ENCODE data around the gene HOXB1. TPM values are rescaled to one million over a fixed set of nuclear protein-coding genes. Genes with fewer than 3 reads are reported as not detected.
"Not testable (repeated sequence)": the region's sequence is repeated elsewhere in the genome, so short reads cannot be mapped to it uniquely, and the experiment has no call there.

Gene HOXB1
- total and polyA plus RNA-seq, 2 experiments from 2014 or later: not detected

DNA sequence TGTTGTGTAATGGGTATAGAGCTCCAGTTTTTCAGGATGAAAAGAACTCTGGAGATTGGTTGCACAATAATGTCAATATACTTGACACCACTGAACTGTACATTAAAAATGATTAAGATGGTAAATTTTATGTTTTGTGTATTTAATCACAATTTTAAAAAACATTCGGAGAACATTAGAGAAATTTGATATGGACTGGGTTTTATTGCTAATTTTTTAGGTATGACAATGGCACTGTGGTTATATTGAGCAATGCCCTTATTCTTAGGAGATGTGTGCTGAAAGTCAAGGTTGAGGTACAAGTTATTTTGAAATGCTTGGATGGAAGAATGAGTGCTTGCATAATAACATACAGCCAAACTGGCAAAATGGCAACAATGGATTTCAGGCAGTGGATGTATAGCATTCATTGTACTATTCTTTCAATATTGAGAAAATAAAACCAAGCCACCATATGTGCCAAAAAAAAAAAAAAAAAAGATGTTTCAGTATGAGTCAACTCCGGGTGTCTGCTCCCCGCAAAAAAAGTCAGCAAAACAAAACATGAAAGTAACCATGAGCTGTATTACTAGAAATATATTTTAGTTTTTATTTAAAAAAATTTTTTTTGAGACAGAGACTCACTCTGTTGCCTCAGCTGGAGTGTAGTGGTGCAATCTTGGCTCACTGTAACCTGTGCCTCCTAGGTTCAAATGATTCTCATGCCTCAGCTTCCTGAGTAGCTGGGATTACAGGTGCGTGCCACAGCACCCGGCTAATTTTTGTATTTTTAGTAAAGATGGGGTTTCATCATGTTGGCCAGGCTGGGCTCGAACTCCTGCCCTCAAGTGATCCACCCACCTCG is 19.8 kb downstream of the HOXB1 start:
- peak overlapping the region; percentile 42 for H3K4me2 ChIP-seq (ENCODE audit: unreplicated experiment)
- WGBS, 2 experiments (ENCODE audit: low coverage in 1 of 2, low lambda C conversion rate in 2 of 2, missing lambda C conversion rate in 2 of 2): 58 to 62% methylated on average over 7 of the region's 7 CpGs
- H3K79me2 ChIP-seq (ENCODE audit: insufficient read depth): no peaks in the 10 kb centered on the region
- no peak overlapping the region for H2AFZ ChIP-seq
- H3K9me3 ChIP-seq (ENCODE audit: low read depth): no peaks in the 10 kb centered on the region
- peaks cover 13% of the 10 kb centered on the region for H3K27me3 ChIP-seq (replicated peaks; ENCODE audit: insufficient read depth)
- TF ChIP-seq EZH2phosphoT487 (IDR thresholded peaks at IDR 0.05; ENCODE audit: insufficient read depth, low read depth) (no peak), EZH2 (IDR thresholded peaks at IDR 0.05; ENCODE audit: insufficient read depth, poor library complexity, severe bottlenecking) (no peak)
- H3K9ac ChIP-seq: no peak overlapping the region
- in situ Hi-C loops (cut with MboI): no loop called here
- H3K36me3 ChIP-seq (ENCODE audit: low read depth): no peaks in the 10 kb centered on the region
- H3F3A ChIP-seq (ENCODE audit: insufficient read depth): peaks cover 17% of the 10 kb centered on the region
- peak overlapping the region; percentile 30 for H3K27ac ChIP-seq
- peak; percentile 80 for DNase-seq
- no peaks in the 10 kb centered on the region for H4K20me1 ChIP-seq (ENCODE audit: insufficient read depth)
- H3K4me3 ChIP-seq: no peak overlapping the region
- H3K9me2 ChIP-seq (ENCODE audit: insufficient read depth): no peaks in the 10 kb centered on the region
- H3K4me1 ChIP-seq (ENCODE audit: insufficient read depth): peaks cover 18% of the 10 kb centered on the region

DNA sequence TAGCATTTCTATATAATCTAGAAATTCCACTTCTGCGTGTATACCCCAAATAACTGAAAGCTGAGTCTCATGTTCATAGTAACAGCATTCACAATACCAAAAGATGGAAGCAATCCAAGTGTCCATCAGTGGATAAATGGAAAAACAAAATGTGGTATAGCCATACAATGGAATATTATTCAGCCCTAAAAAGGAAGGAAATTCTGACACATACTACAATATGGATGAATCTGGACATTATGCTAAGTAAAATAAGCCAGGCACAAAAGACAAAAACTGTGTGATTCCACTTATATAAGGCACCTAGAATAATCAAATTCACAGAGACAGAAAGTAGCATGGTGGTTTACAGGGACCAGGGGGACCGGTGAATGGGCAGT is 20.4 kb downstream of the HOXB1 start:
- Histone ChIP-seq H4K20me1 (ENCODE audit: insufficient read depth) (no peaks in the 10 kb centered on the region), H3K4me2 (ENCODE audit: unreplicated experiment) (peak overlapping the region; percentile 1), H3K27ac (peak overlapping the region; percentile 30; the same call in 1 of the 2 replicates), H3K9me3 (ENCODE audit: low read depth) (no peaks in the 10 kb centered on the region), H2AFZ (no peak overlapping the region), H3K4me1 (ENCODE audit: insufficient read depth) (peaks cover 24% of the 10 kb centered on the region), H3K9me2 (ENCODE audit: insufficient read depth) (no peaks in the 10 kb centered on the region), H3K9ac (no peak overlapping the region), H3K36me3 (ENCODE audit: low read depth) (no peaks in the 10 kb centered on the region), H3K79me2 (ENCODE audit: insufficient read depth) (no peaks in the 10 kb centered on the region), H3K27me3 (replicated peaks; ENCODE audit: insufficient read depth) (peaks cover 9% of the 10 kb centered on the region), H3F3A (ENCODE audit: insufficient read depth) (peaks cover 20% of the 10 kb centered on the region), H3K4me3 (no peak overlapping the region)
- in situ Hi-C loops (cut with MboI): no loop called here
- no peak for DNase-seq
- TF ChIP-seq EZH2 (IDR thresholded peaks at IDR 0.05; ENCODE audit: insufficient read depth, poor library complexity, severe bottlenecking) (no peak), EZH2phosphoT487 (IDR thresholded peaks at IDR 0.05; ENCODE audit: insufficient read depth, low read depth) (no peak)
- WGBS, 2 experiments (ENCODE audit: low coverage in 1 of 2, low lambda C conversion rate in 2 of 2, missing lambda C conversion rate in 2 of 2): 92 to 95% methylated on average over 2 of the region's 2 CpGs

GRCh38 chr17:48509708-48510107 is 21.1 kb downstream of the HOXB1 start:
- Histone ChIP-seq H3K4me1 (ENCODE audit: insufficient read depth) (peaks cover 25% of the 10 kb centered on the region), H3F3A (ENCODE audit: insufficient read depth) (peaks cover 21% of the 10 kb centered on the region)
- H3K9me2 ChIP-seq (ENCODE audit: insufficient read depth); H3K27me3 ChIP-seq (replicated peaks; ENCODE audit: insufficient read depth); H3K27ac ChIP-seq; H3K36me3 ChIP-seq (ENCODE audit: low read depth); H3K4me3 ChIP-seq; DNase-seq; H2AFZ ChIP-seq; H4K20me1 ChIP-seq (ENCODE audit: insufficient read depth); H3K9me3 ChIP-seq (ENCODE audit: low read depth); H3K4me2 ChIP-seq (ENCODE audit: unreplicated experiment); in situ Hi-C loops (cut with MboI); H3K9ac ChIP-seq; H3K79me2 ChIP-seq (ENCODE audit: insufficient read depth): not testable (repeated sequence)
- 97% methylated on average over 7 of the region's 7 CpGs for WGBS, 2 experiments (ENCODE audit: low coverage in 1 of 2, low lambda C conversion rate in 2 of 2, missing lambda C conversion rate in 2 of 2)

- Histone ChIP-seq H3K9me3 (ENCODE audit: low read depth) (no peaks in the 10 kb centered on the region), H3K4me1 (ENCODE audit: insufficient read depth) (peaks cover 16% of the 10 kb centered on the region), H3K9ac (no peak overlapping the region), H3K79me2 (ENCODE audit: insufficient read depth) (no peaks in the 10 kb centered on the region), H3K27ac (peak overlapping the region; percentile 42; the same call in 1 of the 2 replicates), H3K27me3 (replicated peaks; ENCODE audit: insufficient read depth) (no peaks in the 10 kb centered on the region), H2AFZ (no peak overlapping the region), H3K36me3 (ENCODE audit: low read depth) (no peaks in the 10 kb centered on the region), H3F3A (ENCODE audit: insufficient read depth) (peaks cover 14% of the 10 kb centered on the region), H4K20me1 (ENCODE audit: insufficient read depth) (no peaks in the 10 kb centered on the region), H3K4me3 (no peak overlapping the region), H3K9me2 (ENCODE audit: insufficient read depth) (no peaks in the 10 kb centered on the region), H3K4me2 (ENCODE audit: unreplicated experiment) (no peak overlapping the region)
- no peak for TF ChIP-seq EZH2phosphoT487 (IDR thresholded peaks at IDR 0.05; ENCODE audit: insufficient read depth, low read depth)
- no peak for TF ChIP-seq EZH2 (IDR thresholded peaks at IDR 0.05; ENCODE audit: insufficient read depth, poor library complexity, severe bottlenecking)
- DNase-seq: peak; percentile 34
- in situ Hi-C loops (cut with MboI): no loop called here
- WGBS, 2 experiments (ENCODE audit: low coverage in 1 of 2, low lambda C conversion rate in 2 of 2, missing lambda C conversion rate in 2 of 2): 65 to 70% methylated on average over 5 of the region's 5 CpGs
Measured at GRCh38 chr17:48506246-48506645, 24.6 kb downstream of the HOXB1 start.
